Parathyroid adenoma (tissue), 2 donors: Measurements from ENCODE around the gene IL23R.

Experiments
- H2AFZ ChIP-seq: fragments of 300-600 bp; sonication (generic); one replicate; pipeline ENCODE4 v1.7.0; 2017; ENCODE audit warnings: antibody characterized with exemption, mild to moderate bottlenecking
- H3K27ac ChIP-seq: fragments of 300-600 bp; sonication (generic); one replicate; pipeline ENCODE4 v1.7.0; 2017
- H3K27me3 ChIP-seq: fragments of 300-600 bp; sonication (generic); one replicate; pipeline ENCODE4 v1.7.0; 2017; ENCODE audit warnings: low read length; ENCODE audit not compliant: control insufficient read depth, insufficient read depth
- H3K36me3 ChIP-seq: fragments of 300-600 bp; sonication (generic); one replicate; pipeline ENCODE4 v1.7.0; 2017; ENCODE audit warnings: low read length; ENCODE audit not compliant: control insufficient read depth, insufficient read depth
- H3K4me1 ChIP-seq: fragments of 300-600 bp; sonication (generic); one replicate; pipeline ENCODE4 v1.7.0; 2017; ENCODE audit warnings: control low read depth
- H3K4me2 ChIP-seq: fragments of 300-600 bp; sonication (generic); one replicate; pipeline ENCODE4 v1.7.0; 2017; ENCODE audit warnings: low read length
- H3K4me3 ChIP-seq: fragments of 300-600 bp; sonication (generic); one replicate; pipeline ENCODE4 v1.7.0; 2017; ENCODE audit warnings: low read depth, low read length
- H3K79me2 ChIP-seq: fragments of 300-600 bp; sonication (generic); one replicate; pipeline ENCODE4 v1.7.0; 2017; ENCODE audit warnings: control low read depth
- H3K9ac ChIP-seq: fragments of 300-600 bp; sonication (generic); one replicate; pipeline ENCODE4 v1.7.0; 2017; ENCODE audit warnings: mild to moderate bottlenecking
- H3K9me3 ChIP-seq: fragments of 300-600 bp; sonication (generic); one replicate; pipeline ENCODE4 v1.7.0; 2017; ENCODE audit warnings: low read length; ENCODE audit not compliant: control insufficient read depth
- CTCF ChIP-seq: fragments of 300-600 bp; sonication (generic); IDR thresholded peaks from one replicate; pipeline ENCODE4 v1.7.0; 2017; ENCODE audit warnings: antibody characterized with exemption, mild to moderate bottlenecking
- donor health status: primary hyperparathyroidism.

Gene IL23R

GRCh38 chr1:67285780-67286488 is 119.7 kb downstream of the IL23R start:
- Histone ChIP-seq H3K9ac (no peak overlapping the region), H3K4me3 (no peak overlapping the region), H3K27me3 (no peaks in the 10 kb centered on the region), H3K27ac (no peak overlapping the region), H3K4me1 (no peaks in the 10 kb centered on the region), H3K79me2 (no peaks in the 10 kb centered on the region), H3K4me2 (no peak overlapping the region), H3K36me3 (no peaks in the 10 kb centered on the region), H2AFZ (no peak overlapping the region), H3K9me3 (no peaks in the 10 kb centered on the region)
- no peak for TF ChIP-seq CTCF

- no peak overlapping the region for H3K4me3 ChIP-seq
- no peak for TF ChIP-seq CTCF
Observed at GRCh38 chr1:67290236-67290635, 124.0 kb downstream of the IL23R start.

GRCh38 chr1:67294836-67295617 is 128.8 kb downstream of the IL23R start:
- Histone ChIP-seq H3K4me1 (no peaks in the 10 kb centered on the region), H3K36me3 (no peaks in the 10 kb centered on the region), H3K4me2 (no peak overlapping the region), H3K4me3 (no peak overlapping the region), H2AFZ (no peak overlapping the region), H3K9me3 (no peaks in the 10 kb centered on the region), H3K79me2 (no peaks in the 10 kb centered on the region), H3K9ac (no peak overlapping the region), H3K27ac (no peak overlapping the region), H3K27me3 (no peaks in the 10 kb centered on the region)
- no peak for TF ChIP-seq CTCF

More at GRCh38 chr1:67290236-67290635, 124.0 kb downstream of the IL23R start:
- H3K27me3 ChIP-seq, result no peaks in the 10 kb centered on the region
- no peaks in the 10 kb centered on the region for H3K36me3 ChIP-seq
- no peak overlapping the region for H3K4me2 ChIP-seq
- no peak overlapping the region for H3K9ac ChIP-seq
- H3K79me2 ChIP-seq, result no peaks in the 10 kb centered on the region
- H3K27ac ChIP-seq, result no peak overlapping the region
- no peaks in the 10 kb centered on the region for H3K9me3 ChIP-seq
- H2AFZ ChIP-seq, result no peak overlapping the region
- no peaks in the 10 kb centered on the region for H3K4me1 ChIP-seq

GRCh38 chr1:67298762-67299161 is 132.5 kb downstream of the IL23R start:
- no peak overlapping the region for H3K9ac ChIP-seq
- H3K27me3 ChIP-seq, result no peaks in the 10 kb centered on the region
- TF ChIP-seq CTCF, result no peak
- H3K79me2 ChIP-seq, result no peaks in the 10 kb centered on the region
- H2AFZ ChIP-seq, result no peak overlapping the region
- H3K9me3 ChIP-seq, result no peaks in the 10 kb centered on the region
- no peaks in the 10 kb centered on the region for H3K36me3 ChIP-seq
- no peak overlapping the region for H3K4me3 ChIP-seq
- no peaks in the 10 kb centered on the region for H3K4me1 ChIP-seq
- H3K4me2 ChIP-seq, result no peak overlapping the region
- no peak overlapping the region for H3K27ac ChIP-seq
